ENCODE measurements around the gene CIZ1.

CIZ1 gene

GRCh38 chr9:128214571-128215490 lies 23.5 kb upstream of the CIZ1 start:
- no peak for DNase-seq

- DNase-seq, result no peak
These were observed 22.6 kb upstream of the CIZ1 start for GRCh38 chr9:128213746-128214497.

GRCh38 chr9:128211981-128212281 lies 20.6 kb upstream of the CIZ1 start:
- DNase-seq, result no peak

- no peak for DNase-seq
These were observed 20.0 kb upstream of the CIZ1 start for GRCh38 chr9:128211186-128211980.

- no peak for DNase-seq
These were observed 17.7 kb upstream of the CIZ1 start for GRCh38 chr9:128208946-128209669.

GRCh38 chr9:128208386-128208785 lies 17.0 kb upstream of the CIZ1 start:
- DNase-seq, result no peak

- DNase-seq, result no peak
These were observed 15.8 kb upstream of the CIZ1 start for GRCh38 chr9:128206916-128207910.

- DNase-seq, result no peak
These were observed 15.1 kb upstream of the CIZ1 start for GRCh38 chr9:128206484-128206883.

GRCh38 chr9:128205296-128205944 lies 14.0 kb upstream of the CIZ1 start:
- no peak for DNase-seq

GRCh38 chr9:128204858-128205257 lies 13.5 kb upstream of the CIZ1 start:
- no peak for DNase-seq

GRCh38 chr9:128203707-128204551 lies 12.6 kb upstream of the CIZ1 start:
- DNase-seq, result no peak

- DNase-seq, result peak in 1 of 2 experiments; percentile 52
These were observed 11.8 kb upstream of the CIZ1 start, which contains the start of gene DNM1 for GRCh38 chr9:128203024-128203706. Gene DNM1 (plus strand): TSS chr9:128203379. CDS start chr9:128203471, 92 bp downstream.

- no peak for DNase-seq
These were observed 11.3 kb upstream of the CIZ1 start for GRCh38 chr9:128202648-128203023.

- DNase-seq, result no peak
These were observed 10.3 kb upstream of the CIZ1 start for GRCh38 chr9:128201441-128202369.

- no peak for DNase-seq
These were observed 2.2 kb upstream of the CIZ1 start for GRCh38 chr9:128193469-128194096.

- peak; percentile 95 to 97 for DNase-seq
These were observed 1.4 kb upstream of the CIZ1 start for GRCh38 chr9:128192601-128193371.
